SU-DHL-6 (cell line): ENCODE measurements around the gene EIF5A.

Source experiments
- EZH2phosphoT487 ChIP-seq: fragments of 200-600 bp; sonication (generic), shearing (Covaris generic); conservative IDR thresholded peaks from 2 replicates; pipeline ENCODE4 v1.6.1; 2018; ENCODE audit warnings: mild to moderate bottlenecking, antibody characterized with exemption, low read length, moderate library complexity, mixed read lengths
- TF ChIP-seq, protein P1 (sequence below): fragments of 200-600 bp; sonication (generic); IDR thresholded peaks from one replicate; pipeline ENCODE4 v1.5.1; 2017; ENCODE audit warnings: antibody characterized with exemption, mild to moderate bottlenecking, low read length, moderate library complexity; ENCODE audit not compliant: insufficient read depth, poor library complexity, severe bottlenecking

DNA sequence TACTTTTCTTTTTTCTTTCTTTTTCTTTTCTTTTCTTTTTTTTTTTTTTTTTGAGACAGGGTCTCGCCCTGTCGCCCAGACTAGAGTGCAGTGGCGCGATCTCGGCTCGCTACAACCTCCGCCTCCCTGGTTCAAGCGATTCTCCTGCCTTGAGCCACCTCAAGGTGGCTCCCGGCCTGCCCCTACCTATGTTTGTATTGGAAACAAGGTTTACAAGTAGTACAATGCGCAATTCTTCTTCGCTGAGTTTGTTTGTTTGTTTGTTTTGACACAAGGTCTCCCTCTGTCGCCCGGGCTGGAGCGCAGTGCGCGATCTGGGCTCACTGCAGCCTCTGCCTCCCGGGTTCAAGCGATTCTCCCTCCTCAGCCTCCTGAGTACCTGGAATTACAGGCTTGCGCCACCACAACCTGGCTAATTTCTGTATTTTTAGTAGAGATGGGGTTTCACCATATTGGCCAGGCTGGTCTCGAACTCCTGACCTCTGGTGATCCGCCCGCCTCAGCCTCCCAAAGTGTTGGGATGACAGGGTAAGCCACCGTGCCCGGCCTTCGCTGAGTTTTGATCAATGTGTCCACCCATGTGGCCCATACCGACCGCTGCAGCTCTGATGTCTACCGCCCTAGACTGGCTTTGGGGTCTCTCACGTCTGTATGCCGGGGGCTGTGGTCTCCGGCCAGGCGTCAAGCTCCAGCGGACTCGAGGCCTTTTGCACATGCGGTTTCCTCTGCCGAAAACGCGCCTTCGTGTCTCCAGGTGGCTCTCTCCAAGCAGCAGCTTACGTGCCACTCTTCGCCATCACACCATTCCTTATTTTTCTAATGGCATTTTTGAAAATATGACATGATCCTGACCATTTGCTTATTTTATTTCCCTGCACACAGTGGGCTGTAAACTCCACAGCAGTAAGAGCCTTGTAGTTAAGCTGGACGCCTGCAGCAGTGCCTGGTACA, 11.9 kb upstream of the EIF5A start:
- TF ChIP-seq, protein P1, sequence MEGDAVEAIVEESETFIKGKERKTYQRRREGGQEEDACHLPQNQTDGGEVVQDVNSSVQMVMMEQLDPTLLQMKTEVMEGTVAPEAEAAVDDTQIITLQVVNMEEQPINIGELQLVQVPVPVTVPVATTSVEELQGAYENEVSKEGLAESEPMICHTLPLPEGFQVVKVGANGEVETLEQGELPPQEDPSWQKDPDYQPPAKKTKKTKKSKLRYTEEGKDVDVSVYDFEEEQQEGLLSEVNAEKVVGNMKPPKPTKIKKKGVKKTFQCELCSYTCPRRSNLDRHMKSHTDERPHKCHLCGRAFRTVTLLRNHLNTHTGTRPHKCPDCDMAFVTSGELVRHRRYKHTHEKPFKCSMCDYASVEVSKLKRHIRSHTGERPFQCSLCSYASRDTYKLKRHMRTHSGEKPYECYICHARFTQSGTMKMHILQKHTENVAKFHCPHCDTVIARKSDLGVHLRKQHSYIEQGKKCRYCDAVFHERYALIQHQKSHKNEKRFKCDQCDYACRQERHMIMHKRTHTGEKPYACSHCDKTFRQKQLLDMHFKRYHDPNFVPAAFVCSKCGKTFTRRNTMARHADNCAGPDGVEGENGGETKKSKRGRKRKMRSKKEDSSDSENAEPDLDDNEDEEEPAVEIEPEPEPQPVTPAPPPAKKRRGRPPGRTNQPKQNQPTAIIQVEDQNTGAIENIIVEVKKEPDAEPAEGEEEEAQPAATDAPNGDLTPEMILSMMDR = no peak
- no peak for TF ChIP-seq EZH2phosphoT487
